ENCODE data around the gene MLLT10. TPM values are rescaled to one million over a fixed set of nuclear protein-coding genes. Genes with fewer than 3 reads are reported as not detected.

The MLLT10 gene
- total and polyA plus RNA-seq, 9 of the 15 experiments (the other 6 are each of a cell fraction or from before 2014, with no cell fraction given): 18.8 to 81.4 (median 64.2) TPM

- WGBS (ENCODE audit: insufficient coverage, low coverage, missing lambda C conversion rate): 1% methylated on average over 31 of the region's 64 CpGs
- Histone ChIP-seq H3K4me2 (ENCODE audit: insufficient read depth, low read length) (peak within 1 kb of the TSS; percentile 87), H3K36me3 (ENCODE audit: control insufficient read depth, insufficient read depth, low read length) (no peaks in the 10 kb centered on the region), H4K20me1 (replicated peaks; ENCODE audit: control insufficient read depth, insufficient read depth, low read length) (no peaks in the 10 kb centered on the region), H3K9ac (ENCODE audit: insufficient read depth in 1 of 2, low read depth in 2 of 2, low read length in 2 of 2) (peak within 1 kb of the TSS; percentile 94 to 96), H3K27me3 (ENCODE audit: control insufficient read depth in 2 of 2, insufficient read depth in 2 of 2, low read length in 2 of 2) (no peaks in the 10 kb centered on the region), H3K4me3 (peak within 1 kb of the TSS; percentile 39), H3K4me1 (replicated peaks in 1 of 2; ENCODE audit: control insufficient read depth in 2 of 2, insufficient read depth in 2 of 2, low read length in 2 of 2) (peaks cover 15% of the 10 kb centered on the region in 2 experiments; a peak in 4 of 5 replicates), H3K9me1 (ENCODE audit: control insufficient read depth, insufficient read depth, low read length) (no peaks in the 10 kb centered on the region), H2AFZ (ENCODE audit: low read depth, low read length) (peak within 1 kb of the TSS; percentile 93), H3K79me2 (ENCODE audit: control insufficient read depth, insufficient read depth, low read length) (peaks cover 33% of the 10 kb centered on the region; the same call in 2 of the 3 replicates), H3K9me3 (replicated peaks; ENCODE audit: control insufficient read depth, insufficient read depth, low read depth, low read length) (no peaks in the 10 kb centered on the region), H3K27ac (ENCODE audit: extremely low read depth, low read depth, low read length) (peak within 1 kb of the TSS; percentile 92)
- BruUV-seq (replicated peaks): no TSS peak
- CTCF ChIA-PET (ENCODE audit: low intra/inter-chr PET ratio): no interaction called here
- FAIRE-seq (peak; percentile 85), DNase-seq (ENCODE audit: extremely low read depth in 1 of 4, low spot score in 3 of 4) (peak; percentile 81 to 94 (median 86)), ATAC-seq (peak; percentile 70)
- intact Hi-C loops (cut with micrococcal nuclease): loop anchor here (5.0 kb wide), 1 partner anchor 792 kb away; the partner anchor contains the start of gene COMMD3
- POLR2A ChIA-PET: interaction anchor here (0.6 to 3.1 kb wide), 14 partner anchors 9 to 1005 kb away, joined by 3 to 14 read pairs (median 4); no protein-coding TSS in a partner anchor
- in situ Hi-C loops (cut with MboI): no loop called here
- TF ChIP-seq E2F4 (CRISPR knock-in tag; IDR thresholded peaks at IDR 0.05; ENCODE audit: low read depth) (no peak), HMG20A (CRISPR knock-in tag; conservative IDR thresholded peaks at IDR 0.05) (no peak), CTCF (IDR thresholded peaks at IDR 0.05 in 2 of 3, conservative IDR thresholded peaks at IDR 0.05 in 1 of 3; ENCODE audit: insufficient read depth in 2 of 3, low read depth in 1 of 3, low read length in 3 of 3) (no peak), GTF2F1 (IDR thresholded peaks at IDR 0.05; ENCODE audit: low read depth, low read length) (no peak), ZNF609 (CRISPR knock-in tag; IDR thresholded peaks at IDR 0.05; ENCODE audit: borderline replicate concordance) (no peak), CREM (IDR thresholded peaks at IDR 0.05; ENCODE audit: low read depth) (peak; percentile 54), ZNF277 (CRISPR knock-in tag; IDR thresholded peaks at IDR 0.05; ENCODE audit: borderline replicate concordance) (no peak), KLF10 (CRISPR knock-in tag; IDR thresholded peaks at IDR 0.05) (no peak), ZFX (CRISPR knock-in tag; IDR thresholded peaks at IDR 0.05) (peak; percentile 39; the same call in 1 of the 2 replicates), TRIM24 (IDR thresholded peaks at IDR 0.05) (peak in 1 of 2 experiments; percentile 73; a peak in 2 of 4 replicates), POLR3A (IDR thresholded peaks at IDR 0.05; ENCODE audit: borderline replicate concordance, extremely low read depth, insufficient read depth, insufficient read length) (no peak)
Measured at GRCh38 chr10:21525367-21526187, 8.5 kb upstream of the MLLT10 start, which contains the start of gene SKIDA1. Gene SKIDA1 (minus strand): TSS chr10:21525682. CDS start chr10:21517822, 7,860 bp downstream.
